ENCODE data around the gene ORAI3.
A peak's percentile ranks its signal among the peaks of the same experiment; 100 is the strongest.

- TF ChIP-seq CTCF (IDR thresholded peaks at IDR 0.05) (no peak), NFIC (IDR thresholded peaks at IDR 0.05; ENCODE audit: borderline replicate concordance) (no peak), YY1 (IDR thresholded peaks at IDR 0.05; ENCODE audit: low read depth) (peak; percentile 98), USF1 (IDR thresholded peaks at IDR 0.05; ENCODE audit: borderline replicate concordance, low read depth) (no peak), TAF1 (IDR thresholded peaks at IDR 0.05; ENCODE audit: borderline replicate concordance, low read depth, low read length) (no peak; the same call in 1 of the 2 replicates), ZBTB33 (IDR thresholded peaks at IDR 0.05; ENCODE audit: borderline replicate concordance, low read depth) (peak; percentile 93), MXI1 (IDR thresholded peaks at IDR 0.05; ENCODE audit: low read depth, low read length) (no peak), POLR2AphosphoS5 (IDR thresholded peaks at IDR 0.05; ENCODE audit: low read depth, low read length) (no peak), TCF12 (IDR thresholded peaks at IDR 0.05) (peak; percentile 42; the same call in 1 of the 2 replicates), SIN3A (IDR thresholded peaks at IDR 0.05; ENCODE audit: borderline replicate concordance, low read depth, low read length) (peak; percentile 74; the same call in 1 of the 2 replicates), PBX3 (IDR thresholded peaks at IDR 0.05) (peak; percentile 75)
Measured at GRCh38 chr16:30922420-30922959, 26.4 kb upstream of the ORAI3 start.
